Gastrocnemius medialis (tissue), 4 donors: Measurements from ENCODE around the gene PDK1.

ENCODE experiments used
- CTCF ChIP-seq, 5 experiments: fragments of 450-650 bp in 3 of 5; fragments of 200-600 bp in 2 of 5; sonication (generic) in 2 of 5; IDR thresholded peaks in 4 of 5; conservative IDR thresholded peaks in 1 of 5; 1 replicate in 4 of 5; 2 replicates in 1 of 5; pipeline ENCODE4 v1.5.1; 2016 to 2019; ENCODE audit warnings: antibody characterized with exemption in 5 of 5, mild to moderate bottlenecking in 3 of 5, moderate library complexity in 3 of 5
- POLR2A ChIP-seq, 2 donors: fragments of 450-650 bp; IDR thresholded peaks; one replicate each; pipeline ENCODE4 v1.6.1; 2017; ENCODE audit warnings: antibody characterized with exemption in 2 of 2, mild to moderate bottlenecking in 2 of 2, moderate library complexity in 2 of 2

GRCh38 chr2:172513935-172514586 is 41.8 kb upstream of the PDK1 start:
- TF ChIP-seq POLR2A (IDR thresholded peaks at IDR 0.05) (no peak), CTCF (IDR thresholded peaks at IDR 0.05 in 4 of 5, conservative IDR thresholded peaks at IDR 0.05 in 1 of 5) (no peak)
